Neural crest cell (in vitro differentiated cells): ENCODE measurements around the gene ZNF483. TPM values are rescaled to one million over a fixed set of nuclear protein-coding genes. Genes with fewer than 3 reads are reported as not detected.
A peak's percentile ranks its signal among the peaks of the same experiment; 100 is the strongest.
"Not testable (repeated sequence)": the region's sequence is repeated elsewhere in the genome, so short reads cannot be mapped to it uniquely, and the experiment has no call there.

Source experiments
- DNase-seq: peaks from one replicate; pipeline ENCODE4 v3.0.0; 2021; ENCODE audit warnings: low read depth, mixed read lengths, low spot score
- H3K27ac Mint-ChIP-seq: one replicate; pipeline ENCODE4 v1.8.0; 2021; ENCODE audit warnings: mild to moderate bottlenecking, mixed read lengths; ENCODE audit not compliant: unreplicated experiment
- H3K27me3 Mint-ChIP-seq: 2 replicates; pipeline ENCODE4 v1.8.0; 2021; ENCODE audit warnings: low read depth, mild to moderate bottlenecking, mixed read lengths
- H3K36me3 Mint-ChIP-seq: 2 replicates; pipeline ENCODE4 v1.8.0; 2021; ENCODE audit warnings: low read depth, mild to moderate bottlenecking, mixed read lengths
- H3K4me1 Mint-ChIP-seq: 2 replicates; pipeline ENCODE4 v1.8.0; 2021; ENCODE audit warnings: mixed read lengths
- H3K4me3 Mint-ChIP-seq: one replicate; pipeline ENCODE4 v1.8.0; 2021; ENCODE audit warnings: mild to moderate bottlenecking, mixed read lengths
- H3K9me3 Mint-ChIP-seq: 2 replicates; pipeline ENCODE4 v1.8.0; 2021; ENCODE audit warnings: mixed read lengths
- CTCF ChIP-seq: fragments of 200-600 bp; sonication (generic); conservative IDR thresholded peaks from 2 replicates; pipeline ENCODE4 v1.5.0; 2021; ENCODE audit warnings: antibody characterized with exemption, mild to moderate bottlenecking
- total RNA-seq: library from RNA; stranded (reverse); gene quantifications from 2 replicates; pipeline ENCODE4 v1.2.1, GENCODE V29; 2021

ZNF483 gene
- total RNA-seq, 1 donor from 2014 or later = 26.0 TPM

GRCh38 chr9:111501648-111502047 is 23.3 kb upstream of the ZNF483 start:
- H3K27ac Mint-ChIP-seq = no peak overlapping the region
- H3K9me3 Mint-ChIP-seq = no peaks in the 10 kb centered on the region
- H3K4me3 Mint-ChIP-seq = no peak overlapping the region
- no peaks in the 10 kb centered on the region for H3K27me3 Mint-ChIP-seq
- no peaks in the 10 kb centered on the region for H3K36me3 Mint-ChIP-seq
- no peak for TF ChIP-seq CTCF
- no peak for DNase-seq
- H3K4me1 Mint-ChIP-seq = no peaks in the 10 kb centered on the region

GRCh38 chr9:111502506-111502905 is 22.5 kb upstream of the ZNF483 start:
- Mint-ChIP-seq H3K4me3 (no peak overlapping the region), H3K27ac (no peak overlapping the region), H3K9me3 (no peaks in the 10 kb centered on the region), H3K36me3 (no peaks in the 10 kb centered on the region), H3K4me1 (no peaks in the 10 kb centered on the region), H3K27me3 (no peaks in the 10 kb centered on the region)
- no peak for DNase-seq
- TF ChIP-seq CTCF = no peak

GRCh38 chr9:111511581-111511980 is 13.4 kb upstream of the ZNF483 start:
- not testable (repeated sequence) for H3K4me1 Mint-ChIP-seq, H3K27ac Mint-ChIP-seq, H3K4me3 Mint-ChIP-seq, DNase-seq, H3K36me3 Mint-ChIP-seq, H3K27me3 Mint-ChIP-seq, H3K9me3 Mint-ChIP-seq

GRCh38 chr9:111514967-111515366 is 10.0 kb upstream of the ZNF483 start:
- no peak for DNase-seq
- no peak overlapping the region for H3K4me3 Mint-ChIP-seq
- H3K27me3 Mint-ChIP-seq = no peaks in the 10 kb centered on the region
- peaks cover 3% of the 10 kb centered on the region for H3K36me3 Mint-ChIP-seq
- H3K27ac Mint-ChIP-seq = no peak overlapping the region
- no peak for TF ChIP-seq CTCF
- no peaks in the 10 kb centered on the region for H3K4me1 Mint-ChIP-seq
- H3K9me3 Mint-ChIP-seq = peaks cover 7% of the 10 kb centered on the region

GRCh38 chr9:111516061-111516465 is 8.9 kb upstream of the ZNF483 start:
- no peak for DNase-seq
- Mint-ChIP-seq H3K36me3 (no peaks in the 10 kb centered on the region), H3K27ac (no peak overlapping the region), H3K9me3 (peaks cover 3% of the 10 kb centered on the region), H3K4me1 (no peaks in the 10 kb centered on the region), H3K27me3 (no peaks in the 10 kb centered on the region), H3K4me3 (no peak overlapping the region)
- no peak for TF ChIP-seq CTCF

- H3K9me3 Mint-ChIP-seq = no peaks in the 10 kb centered on the region
- peaks cover 6% of the 10 kb centered on the region for H3K36me3 Mint-ChIP-seq
- H3K4me1 Mint-ChIP-seq = peaks cover 30% of the 10 kb centered on the region
- no peak for DNase-seq
- H3K27ac Mint-ChIP-seq = no peak overlapping the region
- H3K27me3 Mint-ChIP-seq = no peaks in the 10 kb centered on the region
- H3K4me3 Mint-ChIP-seq = peak overlapping the region; percentile 97
- TF ChIP-seq CTCF = no peak
Measured at GRCh38 chr9:111524731-111525055, 286 bp upstream of the ZNF483 start.
